GM06990 (cell line): ENCODE data around the gene CDH4.

Source experiments
- DNase-seq: peaks from one replicate; pipeline ENCODE4 v3.0.0-alpha.2; 2011; ENCODE audit not compliant: insufficient read length; ENCODE audit errors: extremely low read depth
- H3K27me3 ChIP-seq: replicated peaks from 2 replicates; pipeline ENCODE4 v1.6.0; 2011; ENCODE audit warnings: low read length; ENCODE audit not compliant: control insufficient read depth, insufficient read depth
- H3K36me3 ChIP-seq: 2 replicates; pipeline ENCODE4 v1.5.1; 2011; ENCODE audit warnings: low read length; ENCODE audit not compliant: control insufficient read depth, insufficient read depth
- H3K4me3 ChIP-seq: replicated peaks from 2 replicates; pipeline ENCODE4 v1.5.1; 2011; ENCODE audit warnings: low read depth, mild to moderate bottlenecking, control low read depth, low read length
- TF ChIP-seq, protein P1 (sequence below): IDR thresholded peaks from 2 replicates; pipeline ENCODE4 v1.5.1; 2011; ENCODE audit warnings: low read length, control low read depth, mild to moderate bottlenecking, inconsistent platforms; ENCODE audit not compliant: insufficient read depth, poor library complexity, severe bottlenecking

Gene CDH4

DNA sequence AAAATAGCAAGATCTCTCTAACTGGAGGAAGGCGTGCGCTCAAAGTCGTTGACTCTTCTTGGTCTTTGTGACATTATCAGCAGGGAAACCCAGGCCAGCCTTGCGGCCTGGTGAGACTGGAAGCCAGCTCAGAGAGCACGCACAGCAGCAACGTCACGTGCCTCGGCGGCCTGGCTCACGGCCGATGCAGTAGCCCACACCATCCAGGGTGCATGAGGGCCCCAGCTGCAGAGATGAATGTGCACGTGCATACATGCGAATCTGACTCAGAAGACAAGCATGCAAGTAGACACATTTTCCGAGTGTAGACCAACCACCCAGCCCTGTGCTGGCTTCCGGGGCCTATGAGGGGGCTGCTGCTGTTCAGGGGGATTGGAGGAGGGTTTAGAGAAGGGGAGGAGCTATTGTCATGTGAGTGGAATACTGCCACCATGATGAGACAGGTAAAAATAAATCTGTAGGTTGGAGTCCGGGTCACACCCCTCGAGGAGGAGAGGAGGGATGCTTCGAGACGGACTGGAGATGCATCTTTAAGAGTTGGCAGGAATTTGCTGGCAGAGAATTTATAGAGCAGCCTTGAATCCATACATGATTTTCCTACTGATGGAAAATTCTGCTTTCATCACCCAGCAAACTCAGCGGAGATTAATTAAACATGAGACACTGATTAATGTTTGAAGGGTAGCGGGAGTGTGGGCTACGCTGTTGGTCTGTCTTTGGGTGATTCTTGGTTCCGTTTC, 388.2 kb downstream of the CDH4 start:
- Histone ChIP-seq H3K27me3 (no peaks in the 10 kb centered on the region), H3K36me3 (no peaks in the 10 kb centered on the region), H3K4me3 (no peak overlapping the region)
- no peak for DNase-seq
- TF ChIP-seq, protein P1, sequence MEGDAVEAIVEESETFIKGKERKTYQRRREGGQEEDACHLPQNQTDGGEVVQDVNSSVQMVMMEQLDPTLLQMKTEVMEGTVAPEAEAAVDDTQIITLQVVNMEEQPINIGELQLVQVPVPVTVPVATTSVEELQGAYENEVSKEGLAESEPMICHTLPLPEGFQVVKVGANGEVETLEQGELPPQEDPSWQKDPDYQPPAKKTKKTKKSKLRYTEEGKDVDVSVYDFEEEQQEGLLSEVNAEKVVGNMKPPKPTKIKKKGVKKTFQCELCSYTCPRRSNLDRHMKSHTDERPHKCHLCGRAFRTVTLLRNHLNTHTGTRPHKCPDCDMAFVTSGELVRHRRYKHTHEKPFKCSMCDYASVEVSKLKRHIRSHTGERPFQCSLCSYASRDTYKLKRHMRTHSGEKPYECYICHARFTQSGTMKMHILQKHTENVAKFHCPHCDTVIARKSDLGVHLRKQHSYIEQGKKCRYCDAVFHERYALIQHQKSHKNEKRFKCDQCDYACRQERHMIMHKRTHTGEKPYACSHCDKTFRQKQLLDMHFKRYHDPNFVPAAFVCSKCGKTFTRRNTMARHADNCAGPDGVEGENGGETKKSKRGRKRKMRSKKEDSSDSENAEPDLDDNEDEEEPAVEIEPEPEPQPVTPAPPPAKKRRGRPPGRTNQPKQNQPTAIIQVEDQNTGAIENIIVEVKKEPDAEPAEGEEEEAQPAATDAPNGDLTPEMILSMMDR = no peak

DNA sequence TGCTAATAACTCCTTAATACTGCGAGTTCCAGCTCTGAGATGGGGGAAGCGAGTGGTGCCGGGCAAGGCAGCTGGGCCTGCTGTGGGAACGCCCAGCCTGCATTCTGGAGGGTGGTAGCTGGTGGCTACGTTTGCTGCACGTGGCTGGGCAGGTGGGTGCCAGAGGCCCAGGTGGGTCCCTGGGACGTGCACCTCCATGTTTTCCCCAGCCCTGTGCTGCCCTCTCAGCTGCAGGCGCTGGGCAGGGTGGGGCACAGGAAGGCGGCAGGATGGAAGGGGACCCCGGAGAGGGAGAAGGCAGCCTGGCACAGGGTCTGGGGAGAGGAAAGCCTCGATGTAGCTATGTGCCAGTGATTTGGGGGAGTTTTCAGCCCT, 388.8 kb downstream of the CDH4 start:
- DNase-seq = no peak
- no peaks in the 10 kb centered on the region for H3K27me3 ChIP-seq
- no peaks in the 10 kb centered on the region for H3K36me3 ChIP-seq
- no peak overlapping the region for H3K4me3 ChIP-seq
- TF ChIP-seq, protein P1 = no peak

DNA sequence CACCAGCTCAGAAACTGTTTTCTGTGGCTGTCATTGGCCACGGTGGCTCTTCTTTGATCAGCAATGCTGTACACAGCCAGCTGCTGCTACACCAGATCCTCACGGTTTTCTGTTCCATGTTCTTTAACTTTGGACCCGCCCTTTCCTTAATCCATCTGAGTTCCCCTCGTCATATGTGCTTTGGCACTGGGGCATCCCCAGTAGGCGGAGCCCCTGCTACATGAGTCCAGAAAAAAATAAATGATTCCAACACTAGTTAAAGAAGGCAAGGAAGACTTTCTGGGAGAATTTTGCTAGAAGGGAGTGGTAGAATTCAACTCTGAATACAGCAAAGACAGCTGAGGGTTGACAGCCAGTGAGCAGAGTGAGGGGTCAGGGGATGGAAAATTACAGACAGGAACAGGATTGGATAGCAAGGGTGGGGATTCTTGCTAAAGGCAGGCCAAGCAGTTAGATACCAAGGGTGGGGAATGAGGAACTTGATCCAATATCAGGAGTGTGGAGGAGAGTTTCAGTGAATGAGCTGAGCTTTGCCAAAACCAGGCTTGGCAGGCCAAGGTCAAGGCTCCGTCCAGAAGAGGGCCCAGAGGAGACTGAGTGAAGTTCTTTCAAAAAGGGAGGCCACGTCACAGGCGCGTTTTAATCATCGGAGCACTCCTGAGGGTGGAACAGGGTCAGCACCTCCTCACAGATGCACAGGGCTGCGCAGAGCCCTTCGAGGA, 391.8 kb downstream of the CDH4 start:
- TF ChIP-seq, protein P1 = no peak
- no peaks in the 10 kb centered on the region for H3K27me3 ChIP-seq

DNA sequence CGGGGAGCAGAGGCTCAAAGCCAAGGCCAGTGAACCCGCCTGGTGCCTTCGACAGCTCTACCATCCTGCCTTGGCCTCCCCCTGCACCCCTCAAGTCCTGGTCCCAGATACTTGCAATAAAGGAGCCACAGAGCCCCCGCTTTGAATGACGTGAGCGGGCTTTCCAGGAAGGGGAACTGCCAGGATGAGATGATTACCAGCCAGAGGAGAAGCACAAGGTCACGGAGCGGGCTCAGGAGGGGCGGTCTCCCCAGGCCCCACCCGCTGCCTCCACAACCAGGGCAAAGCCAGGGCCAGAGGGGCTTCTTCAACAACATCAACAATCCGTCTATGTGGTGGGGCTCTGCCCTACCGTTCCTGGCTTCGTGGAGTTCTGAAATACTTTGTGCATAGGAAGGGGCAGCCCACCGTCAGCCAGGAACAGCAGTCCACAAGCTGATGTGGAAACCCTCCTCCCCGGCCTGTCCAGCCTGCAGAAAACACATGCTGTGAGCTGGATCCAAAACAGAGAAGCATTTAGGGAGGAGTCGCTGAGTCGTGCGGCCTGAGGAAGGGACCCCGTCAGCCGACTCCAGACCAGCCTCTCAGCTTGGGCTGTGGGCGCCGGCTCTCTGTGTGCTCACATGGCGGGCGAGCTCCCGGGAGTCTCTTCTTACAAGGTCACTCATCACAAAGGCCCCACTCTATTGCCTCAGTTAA, 392.5 kb downstream of the CDH4 start:
- H3K27me3 ChIP-seq = no peaks in the 10 kb centered on the region

More for the DNA sequence above, 391.8 kb downstream of the CDH4 start:
- Histone ChIP-seq H3K4me3 (no peak overlapping the region), H3K36me3 (no peaks in the 10 kb centered on the region)
- DNase-seq = no peak

DNA sequence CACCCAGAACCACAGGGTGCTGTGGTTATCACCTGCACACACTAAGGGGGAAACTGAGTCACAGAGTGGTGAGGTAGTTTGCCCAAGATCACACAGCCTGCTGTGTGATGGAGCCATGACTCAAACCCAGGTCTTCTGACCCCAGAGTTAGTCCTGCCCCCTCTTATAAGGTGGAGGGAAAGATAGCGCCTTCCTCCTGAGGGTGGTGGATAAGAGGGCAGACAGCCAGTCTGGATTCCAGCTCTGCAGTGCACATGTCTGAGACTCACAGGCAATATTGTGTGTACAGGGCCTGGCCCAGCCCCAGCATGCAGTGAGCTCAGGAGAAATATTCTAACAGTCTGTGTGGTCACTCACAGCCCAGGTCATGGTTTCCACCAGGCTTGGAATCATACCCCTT, 393.7 kb downstream of the CDH4 start:
- TF ChIP-seq, protein P1 = no peak
- no peak for DNase-seq
- Histone ChIP-seq H3K4me3 (no peak overlapping the region), H3K27me3 (no peaks in the 10 kb centered on the region), H3K36me3 (no peaks in the 10 kb centered on the region)

More for the DNA sequence above, 392.5 kb downstream of the CDH4 start:
- Histone ChIP-seq H3K4me3 (no peak overlapping the region), H3K36me3 (no peaks in the 10 kb centered on the region)
- DNase-seq = no peak
- TF ChIP-seq, protein P1 = no peak
